Nephron (organoid): Measurements from ENCODE around the gene RXRA.
A peak's percentile ranks its signal among the peaks of the same experiment; 100 is the strongest.

Source experiments
- H3K27ac Mint-ChIP-seq, 3 experiments: 2 replicates each; pipeline ENCODE4 v1.8.0; 2020; ENCODE audit warnings: mixed read lengths in 3 of 3, mild to moderate bottlenecking in 2 of 3, moderate library complexity in 1 of 3
- H3K27me3 Mint-ChIP-seq: 2 replicates; pipeline ENCODE4 v1.8.0; 2021; ENCODE audit warnings: low read depth, mild to moderate bottlenecking, moderate library complexity, mixed read lengths
- H3K36me3 Mint-ChIP-seq: 2 replicates; pipeline ENCODE4 v1.8.0; 2020; ENCODE audit warnings: low read depth, mixed read lengths
- H3K4me1 Mint-ChIP-seq: 2 replicates; pipeline ENCODE4 v1.8.0; 2020; ENCODE audit warnings: mixed read lengths
- H3K4me3 Mint-ChIP-seq, 3 experiments: 2 replicates each; pipeline ENCODE4 v1.8.0; 2020; ENCODE audit warnings: mild to moderate bottlenecking in 3 of 3, mixed read lengths in 3 of 3, moderate library complexity in 2 of 3
- H3K9me3 Mint-ChIP-seq: 2 replicates; pipeline ENCODE4 v1.8.0; 2020; ENCODE audit warnings: mixed read lengths
- CTCF ChIP-seq, 3 experiments: fragments of 200-600 bp; sonication (generic); IDR thresholded peaks; one replicate each; pipeline ENCODE4 v1.5.0; 2021; ENCODE audit warnings: antibody characterized with exemption in 3 of 3; ENCODE audit not compliant: unreplicated experiment in 3 of 3

Gene RXRA

GRCh38 chr9:134405527-134405926, 79.3 kb downstream of the RXRA start:
- TF ChIP-seq CTCF (IDR thresholded peaks at IDR 0.05; ENCODE audit: unreplicated experiment in 3 of 3) = no peak
- Mint-ChIP-seq H3K4me3 (no peak overlapping the region), H3K9me3 (no peaks in the 10 kb centered on the region)

GRCh38 chr9:134406366-134407120, 80.3 kb downstream of the RXRA start:
- H3K4me3 Mint-ChIP-seq = peak overlapping the region; percentile 49 to 75 (median 64)
- no peak for TF ChIP-seq CTCF (IDR thresholded peaks at IDR 0.05; ENCODE audit: unreplicated experiment in 3 of 3)
- no peaks in the 10 kb centered on the region for H3K27me3 Mint-ChIP-seq
- H3K27ac Mint-ChIP-seq = peak overlapping the region; percentile 56 to 72 (median 68)
- H3K36me3 Mint-ChIP-seq = peaks cover 5% of the 10 kb centered on the region
- H3K9me3 Mint-ChIP-seq = no peaks in the 10 kb centered on the region
- H3K4me1 Mint-ChIP-seq = peaks cover 38% of the 10 kb centered on the region

More at GRCh38 chr9:134405527-134405926, 79.3 kb downstream of the RXRA start:
- H3K27me3 Mint-ChIP-seq = no peaks in the 10 kb centered on the region
- H3K27ac Mint-ChIP-seq = peak overlapping the region in 2 of 3 experiments; percentile 29 to 42
- H3K36me3 Mint-ChIP-seq = peaks cover 5% of the 10 kb centered on the region
- H3K4me1 Mint-ChIP-seq = peaks cover 35% of the 10 kb centered on the region

GRCh38 chr9:134407121-134407779, 81.0 kb downstream of the RXRA start:
- TF ChIP-seq CTCF (IDR thresholded peaks at IDR 0.05; ENCODE audit: unreplicated experiment in 3 of 3) = no peak
- Mint-ChIP-seq H3K4me3 (peak overlapping the region; percentile 49 to 75 (median 64)), H3K36me3 (peaks cover 5% of the 10 kb centered on the region), H3K4me1 (peaks cover 39% of the 10 kb centered on the region), H3K27me3 (no peaks in the 10 kb centered on the region), H3K27ac (peak overlapping the region; percentile 56 to 72 (median 68)), H3K9me3 (no peaks in the 10 kb centered on the region)

GRCh38 chr9:134408389-134408788, 82.1 kb downstream of the RXRA start:
- Mint-ChIP-seq H3K4me1 (peaks cover 45% of the 10 kb centered on the region), H3K36me3 (peaks cover 5% of the 10 kb centered on the region), H3K4me3 (no peak overlapping the region), H3K27me3 (peaks cover 3% of the 10 kb centered on the region), H3K27ac (no peak overlapping the region), H3K9me3 (no peaks in the 10 kb centered on the region)
- no peak for TF ChIP-seq CTCF (IDR thresholded peaks at IDR 0.05; ENCODE audit: unreplicated experiment in 3 of 3)

- H3K27me3 Mint-ChIP-seq = peaks cover 3% of the 10 kb centered on the region
- no peak overlapping the region for H3K27ac Mint-ChIP-seq
- H3K4me3 Mint-ChIP-seq = no peak overlapping the region
- peaks cover 5% of the 10 kb centered on the region for H3K36me3 Mint-ChIP-seq
- peaks cover 43% of the 10 kb centered on the region for H3K4me1 Mint-ChIP-seq
- no peaks in the 10 kb centered on the region for H3K9me3 Mint-ChIP-seq
- no peak for TF ChIP-seq CTCF (IDR thresholded peaks at IDR 0.05; ENCODE audit: unreplicated experiment in 3 of 3)
Observed at GRCh38 chr9:134408939-134409737, 82.9 kb downstream of the RXRA start.
